GM19452 (cell line): ENCODE results near the gene CATSPERD.
"Not testable (repeated sequence)": the region's sequence is repeated elsewhere in the genome, so short reads cannot be mapped to it uniquely, and the experiment has no call there.

Experiments used
- ATAC-seq: cut with Tn5 transposase; IDR thresholded peaks from one replicate; pipeline ENCODE4 v1.9.1; 2021; ENCODE audit not compliant: unreplicated experiment

CATSPERD gene

GRCh38 chr19:5733172-5733571 is 12.7 kb downstream of the CATSPERD start:
- not testable (repeated sequence) for ATAC-seq

DNA sequence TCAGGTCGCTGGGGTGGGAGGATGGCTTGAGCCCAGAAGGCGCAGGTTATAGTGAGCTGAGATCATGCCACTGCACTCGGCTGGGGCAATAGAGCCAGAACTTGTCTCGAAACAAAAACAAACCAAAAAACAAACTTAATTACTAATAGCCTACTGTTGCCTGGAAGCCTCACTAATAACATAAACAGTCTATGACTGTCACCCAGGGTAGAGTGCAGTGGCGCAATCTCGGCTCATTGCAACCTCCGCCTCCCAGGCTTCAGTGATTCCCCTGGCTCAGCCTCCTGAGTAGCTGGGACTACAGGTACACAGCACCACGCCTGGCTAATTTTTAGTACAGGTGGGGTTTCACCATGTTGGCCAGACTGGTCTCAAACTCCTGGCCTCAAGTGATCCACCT is 18.0 kb downstream of the CATSPERD start:
- ATAC-seq, result no peak

GRCh38 chr19:5742051-5742450 is 21.6 kb downstream of the CATSPERD start:
- ATAC-seq, result no peak

DNA sequence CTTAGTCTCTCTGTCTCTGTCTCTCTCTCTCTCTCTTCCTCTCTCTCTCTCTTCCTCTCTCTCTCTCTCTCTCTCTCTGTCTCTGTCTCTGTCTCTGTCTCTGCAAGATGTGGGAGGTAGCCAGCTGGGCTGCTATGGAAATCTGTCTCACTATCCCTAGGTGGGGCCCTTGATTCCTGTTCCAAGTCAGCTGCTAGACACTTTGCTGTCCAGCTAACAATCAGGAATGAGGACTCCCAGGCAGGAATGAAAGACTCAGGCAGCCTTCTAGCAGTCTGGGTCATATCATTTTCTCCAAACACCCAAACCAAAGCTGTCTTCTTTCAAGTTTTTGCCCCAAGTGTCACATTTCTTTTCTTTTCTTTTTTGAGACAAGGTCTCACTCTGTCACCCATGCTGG is 23.2 kb downstream of the CATSPERD start:
- no peak for ATAC-seq

DNA sequence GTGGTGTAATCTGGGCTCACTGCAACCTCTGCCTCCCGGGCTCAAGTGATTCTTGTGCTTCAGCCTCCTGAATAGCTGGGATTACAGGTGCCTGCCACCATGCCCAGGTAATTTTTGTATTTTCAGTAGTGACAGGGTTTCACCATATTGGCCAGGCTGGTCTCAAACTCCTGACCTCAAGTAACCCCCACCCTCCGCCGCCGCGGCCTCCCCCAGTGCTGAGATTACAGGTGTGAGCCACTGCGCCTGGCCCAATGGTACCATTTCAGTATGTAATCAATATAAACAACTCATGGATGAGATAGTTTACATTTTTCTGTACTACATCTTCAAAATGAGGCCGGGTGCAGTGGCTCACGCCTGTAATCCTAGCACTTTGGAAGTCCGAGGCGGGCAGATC is 24.6 kb downstream of the CATSPERD start:
- not testable (repeated sequence) for ATAC-seq

DNA sequence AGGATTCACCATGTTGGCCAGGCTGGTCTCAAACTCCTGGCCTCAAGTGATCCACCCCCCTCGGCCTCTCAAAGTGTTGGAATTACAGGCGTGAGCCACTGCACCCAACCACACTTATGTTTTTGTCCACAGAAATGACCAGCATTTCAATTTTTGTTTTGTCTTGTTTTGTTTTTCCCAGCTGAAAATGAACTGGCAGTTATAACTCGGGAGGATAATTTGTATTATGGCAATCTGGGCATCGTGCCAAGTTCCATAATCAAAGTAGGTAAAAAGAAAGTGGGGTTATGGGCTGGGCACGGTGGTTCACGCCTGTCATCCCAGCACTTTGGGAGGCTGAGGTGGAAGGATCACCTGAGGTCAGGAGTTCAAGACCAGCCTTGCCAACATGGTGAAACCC is 28.5 kb downstream of the CATSPERD start:
- ATAC-seq, result not testable (repeated sequence)

- no peak for ATAC-seq
Observed at GRCh38 chr19:5749505-5749904, 29.1 kb downstream of the CATSPERD start.

GRCh38 chr19:5751709-5752108 is 31.3 kb downstream of the CATSPERD start:
- no peak for ATAC-seq

DNA sequence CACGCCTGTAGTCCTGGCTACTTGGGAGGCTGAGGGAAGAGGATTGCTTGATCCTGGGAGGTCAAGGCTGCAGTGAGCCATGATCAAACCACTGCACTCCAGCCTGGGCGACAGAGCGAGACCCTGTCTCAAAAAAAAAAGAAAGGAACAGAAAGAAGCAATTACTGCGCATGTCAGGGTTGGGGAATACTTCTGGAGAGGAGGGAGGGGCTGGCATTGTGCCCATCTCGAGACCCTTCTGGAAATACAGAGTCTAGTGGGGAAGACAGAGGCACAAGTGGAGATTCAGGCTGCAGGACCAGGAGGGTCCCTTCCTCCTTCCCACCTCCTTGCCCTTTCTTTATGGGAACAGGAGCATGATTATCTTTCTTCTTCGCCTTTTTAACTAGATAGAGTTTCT is 33.3 kb downstream of the CATSPERD start:
- ATAC-seq, result no peak

DNA sequence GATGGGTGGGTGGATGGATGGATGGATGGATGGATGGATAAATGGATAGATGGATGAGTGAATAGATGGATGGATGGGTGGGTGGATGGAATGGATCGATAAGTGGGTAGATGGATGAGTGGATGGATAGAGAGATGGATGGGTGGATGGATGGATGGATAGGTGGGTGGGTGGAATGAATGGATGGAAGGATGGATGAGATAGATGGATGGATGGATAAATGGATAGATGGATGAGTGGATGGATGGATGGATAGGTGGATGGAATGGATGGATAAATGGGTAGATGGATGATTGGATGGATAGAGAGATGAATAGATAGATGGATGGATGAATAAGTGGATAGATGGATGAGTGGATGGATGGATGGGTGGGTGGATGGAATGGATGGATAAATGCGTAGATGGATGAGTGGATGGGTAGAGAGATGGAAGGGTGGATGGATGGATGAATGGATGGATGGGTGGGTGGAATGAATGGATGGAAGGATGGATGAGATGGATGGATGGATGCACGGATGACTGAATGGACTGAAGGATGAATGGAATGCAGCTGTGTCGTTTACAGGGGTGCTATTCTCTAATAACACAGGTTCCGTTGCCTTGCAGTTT is 42.3 kb downstream of the CATSPERD start:
- no peak for ATAC-seq

DNA sequence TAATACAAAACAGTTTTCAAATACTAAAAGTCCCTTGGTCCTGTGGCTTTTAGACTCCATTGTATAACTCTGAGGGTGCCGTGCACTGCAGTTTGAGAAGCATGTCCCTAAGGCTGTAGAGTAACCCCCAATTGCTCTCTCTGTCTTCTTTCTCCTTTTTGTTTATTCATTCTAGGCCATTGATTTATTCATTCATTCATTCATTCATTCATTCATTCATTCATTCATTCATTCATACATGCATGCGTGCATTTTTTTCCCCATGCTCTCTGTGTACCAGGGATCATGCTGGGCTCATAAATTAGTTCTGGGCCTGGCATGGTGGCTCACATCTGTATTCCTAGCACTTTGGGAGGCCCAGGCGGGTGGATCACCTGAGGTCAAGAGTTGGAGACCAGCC is 44.8 kb downstream of the CATSPERD start:
- no peak for ATAC-seq

DNA sequence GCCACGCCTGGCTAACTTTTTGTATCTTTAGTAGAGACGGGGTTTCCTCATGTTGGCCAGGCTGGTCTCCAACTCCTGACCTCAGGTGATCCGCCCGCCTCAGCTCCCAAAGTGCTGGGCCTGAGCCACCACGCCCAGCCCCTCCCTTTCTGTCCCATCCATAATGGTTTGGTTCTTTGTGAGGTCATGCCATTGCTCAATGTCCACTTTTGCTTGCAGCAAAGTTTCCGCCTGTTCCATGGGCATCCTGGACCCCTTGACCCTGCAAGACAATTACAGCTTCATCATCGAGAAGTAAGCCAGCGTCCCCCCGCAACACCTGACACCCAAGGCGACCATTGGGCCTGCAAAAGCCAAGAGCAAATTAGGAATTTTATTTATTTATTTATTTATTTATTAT is 47.5 kb downstream of the CATSPERD start:
- ATAC-seq, result no peak

GRCh38 chr19:5772416-5772815 is 52.0 kb downstream of the CATSPERD start:
- ATAC-seq, result no peak

DNA sequence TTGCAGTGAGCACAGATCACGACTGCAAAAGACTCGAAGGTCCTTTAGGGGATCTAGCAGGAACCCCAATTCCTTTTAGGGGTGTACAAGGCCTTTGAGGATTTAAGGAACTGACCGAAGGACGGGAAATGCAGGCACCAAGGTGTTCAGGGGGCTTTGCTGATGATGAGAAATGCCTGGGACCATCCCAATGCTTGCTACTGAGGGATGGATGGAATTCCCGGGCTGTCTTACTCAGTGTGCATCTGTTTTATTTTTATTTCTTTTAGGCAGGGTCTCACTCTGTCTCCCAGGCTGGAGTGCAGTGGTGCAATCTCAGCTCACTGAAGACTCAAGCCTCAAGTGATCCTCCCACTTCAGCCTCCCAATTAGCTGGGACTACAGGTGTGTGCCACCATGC is 52.8 kb downstream of the CATSPERD start:
- ATAC-seq, result no peak

GRCh38 chr19:5774921-5775320 is 54.5 kb downstream of the CATSPERD start:
- ATAC-seq, result no peak

- ATAC-seq, result no peak
Observed at GRCh38 chr19:5775668-5776309, 55.4 kb downstream of the CATSPERD start.

DNA sequence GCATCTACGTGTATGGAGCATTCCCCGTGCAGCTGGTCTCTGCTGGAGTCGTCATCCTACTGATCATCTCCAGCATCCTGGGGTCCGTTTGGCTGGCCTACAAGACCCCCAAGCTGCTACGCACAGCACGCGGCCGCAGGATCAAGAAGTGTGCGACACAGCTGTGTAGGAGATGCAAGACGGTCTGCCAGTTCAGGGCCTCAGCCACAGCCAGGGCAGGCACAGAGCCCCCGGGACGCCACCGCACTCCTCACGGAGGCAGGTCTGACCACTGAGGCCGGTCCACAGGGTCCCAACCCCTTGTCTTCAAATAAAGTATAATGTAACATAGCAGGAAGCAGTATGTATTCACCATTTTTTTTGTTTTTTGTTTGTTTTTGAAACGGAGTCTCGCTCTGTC is 58.0 kb downstream of the CATSPERD start:
- ATAC-seq, result no peak

DNA sequence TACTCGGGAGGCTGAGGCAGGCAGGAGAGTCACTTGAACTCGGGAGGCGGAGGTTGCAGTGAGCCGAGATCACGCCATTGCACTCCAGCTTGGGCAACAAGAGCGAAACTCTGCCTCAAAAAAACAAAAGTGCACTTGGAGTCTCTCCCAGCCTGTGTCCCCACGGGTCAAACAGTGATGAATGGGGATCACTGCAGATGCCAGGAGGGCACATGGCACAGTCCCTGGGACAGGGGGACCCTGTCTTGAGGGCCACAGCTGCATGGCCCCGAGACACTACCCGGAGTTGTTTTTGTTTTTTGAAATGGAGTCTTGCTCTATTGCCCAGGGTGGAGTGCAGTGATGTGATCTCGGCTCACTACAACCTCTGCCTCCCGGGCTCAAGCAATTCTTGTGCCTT is 60.5 kb downstream of the CATSPERD start:
- not testable (repeated sequence) for ATAC-seq

GRCh38 chr19:5782322-5782721 is 61.9 kb downstream of the CATSPERD start:
- ATAC-seq, result no peak

GRCh38 chr19:5782945-5783919 is 62.8 kb downstream of the CATSPERD start:
- ATAC-seq, result no peak

- no peak for ATAC-seq
Observed at GRCh38 chr19:5784581-5785147, 64.2 kb downstream of the CATSPERD start, which contains the start of gene PRR22. Gene PRR22 (minus strand): TSS chr19:5784746. CDS start chr19:5784660, 86 bp downstream.
